ENCODE measurements around the gene AXIN1. TPM values are rescaled to one million over a fixed set of nuclear protein-coding genes. Genes with fewer than 3 reads are reported as not detected.

AXIN1 gene
- total RNA-seq, 1 donor from 2014 or later = 23.5 TPM

DNA sequence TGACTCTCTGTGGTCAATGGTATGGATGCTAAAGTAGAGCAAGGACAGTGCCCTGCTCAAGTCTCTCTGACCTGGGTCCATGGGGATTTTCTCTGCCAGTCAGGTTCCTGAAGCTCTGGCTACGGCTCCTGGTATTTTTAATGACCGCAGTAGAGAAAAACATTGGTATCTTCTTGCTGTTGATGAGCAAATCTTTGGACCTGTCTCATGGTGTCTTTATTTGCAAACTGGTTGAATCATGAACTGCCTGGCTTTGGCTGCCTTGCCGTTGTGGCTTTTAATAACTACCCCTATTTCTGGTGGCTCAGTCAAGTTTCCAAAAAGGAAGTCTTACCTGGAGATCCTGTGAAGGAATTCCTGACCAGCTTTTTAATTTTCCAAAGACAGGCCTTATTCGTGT is 109.2 kb downstream of the AXIN1 start:
- no peak for DNase-seq (ENCODE audit: low read depth, low spot score)

DNA sequence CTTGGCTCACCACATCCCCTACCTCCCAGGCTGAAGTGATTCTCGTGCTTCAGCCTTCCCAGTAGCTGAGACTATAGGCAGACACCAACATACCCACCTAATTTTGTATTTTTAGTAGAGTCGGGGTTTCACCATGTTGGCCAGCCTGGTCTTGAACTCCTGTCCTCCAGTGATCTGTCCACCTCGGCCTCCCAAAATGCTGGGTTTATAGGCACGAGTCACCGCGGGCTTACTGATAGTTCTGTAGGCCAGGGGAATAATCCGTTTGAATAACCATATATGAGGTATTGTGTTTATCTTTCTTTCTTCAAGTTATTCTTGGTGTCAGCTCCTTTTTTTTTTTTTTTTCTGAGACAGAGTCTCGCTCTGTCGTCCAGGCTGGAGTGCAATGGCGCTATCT is 110.2 kb downstream of the AXIN1 start:
- DNase-seq (ENCODE audit: low read depth, low spot score) = no peak

- no peak for DNase-seq (ENCODE audit: low read depth, low spot score)
Measured at GRCh38 chr16:240559-240958, 112.0 kb downstream of the AXIN1 start.

DNA sequence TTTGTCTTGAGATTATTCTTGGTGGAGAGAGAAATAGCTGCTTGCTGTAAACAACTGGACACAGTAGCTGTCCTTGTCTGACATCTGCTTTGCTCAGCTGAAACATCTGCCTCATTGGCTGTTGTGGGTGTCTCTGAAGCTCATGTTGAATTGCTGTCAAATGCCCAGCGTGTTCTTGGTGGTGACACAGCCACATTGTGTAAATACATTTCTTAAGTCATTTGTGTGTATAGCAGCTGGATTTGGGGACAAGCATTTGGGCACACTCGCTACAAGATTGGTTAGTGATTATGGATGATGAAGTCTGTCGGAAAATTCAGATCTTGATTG is 112.6 kb downstream of the AXIN1 start:
- DNase-seq (ENCODE audit: low read depth, low spot score) = no peak

Other genes with a start within 250 kb of the AXIN1 start
- gene NPRL3, start 214.1 kb downstream of the AXIN1 start, total RNA-seq = 6.4 and 6.6 TPM in 2 replicates
- not detected in 2 replicates for gene HBZ, start 200.1 kb downstream of the AXIN1 start, total RNA-seq
- not detected in 2 replicates for gene HBM, start 186.7 kb downstream of the AXIN1 start, total RNA-seq
- gene HBA2, start 179.8 kb downstream of the AXIN1 start, total RNA-seq = not detected in 2 replicates
- not detected in 2 replicates for gene HBA1, start 176.0 kb downstream of the AXIN1 start, total RNA-seq
- 0.21 and 1.5 TPM in 2 replicates for gene HBQ1, start 172.3 kb downstream of the AXIN1 start, total RNA-seq
- gene LUC7L, start 123.3 kb downstream of the AXIN1 start, total RNA-seq = 32.0 and 57.0 TPM in 2 replicates
- gene FAM234A, start 117.9 kb downstream of the AXIN1 start, total RNA-seq = 49.5 and 54.3 TPM in 2 replicates
- gene RGS11, start 76.8 kb downstream of the AXIN1 start, total RNA-seq = 2.7 and 4.6 TPM in 2 replicates
- 1.5 and 12.3 TPM in 2 replicates for gene ARHGDIG, start 72.1 kb downstream of the AXIN1 start, total RNA-seq
- 0.14 and 0.92 TPM in 2 replicates for gene PDIA2, start 69.6 kb downstream of the AXIN1 start, total RNA-seq
- gene MRPL28, start 17.8 kb upstream of the AXIN1 start, total RNA-seq = 113 and 131 TPM in 2 replicates
- 81.1 and 102 TPM in 2 replicates for gene PGAP6, start 29.3 kb upstream of the AXIN1 start, total RNA-seq
- gene NME4, start 44.5 kb upstream of the AXIN1 start, total RNA-seq = 42.2 and 87.8 TPM in 2 replicates
- gene DECR2, start 49.2 kb upstream of the AXIN1 start, total RNA-seq = 10.5 and 19.4 TPM in 2 replicates
- gene RAB11FIP3, start 72.9 kb upstream of the AXIN1 start, total RNA-seq = 27.7 and 33.3 TPM in 2 replicates
- 39.0 and 40.7 TPM in 2 replicates for gene CAPN15, start 175.0 kb upstream of the AXIN1 start, total RNA-seq
- not detected in 2 replicates for gene PRR35, start 207.7 kb upstream of the AXIN1 start, total RNA-seq
- 0.71 and 2.1 TPM in 2 replicates for gene NHLRC4, start 214.3 kb upstream of the AXIN1 start, total RNA-seq
- gene PIGQ, start 217.2 kb upstream of the AXIN1 start, total RNA-seq = 21.0 and 24.1 TPM in 2 replicates
- 11.9 and 12.9 TPM in 2 replicates for gene RAB40C, start 237.3 kb upstream of the AXIN1 start, total RNA-seq

All from pulmonary artery endothelial cell (primary cell).